GM12874 (cell line): ENCODE data around the gene RAX2.

Experiments
- CTCF ChIP-seq: IDR thresholded peaks from 2 replicates; pipeline ENCODE4 v1.5.1; 2011; ENCODE audit warnings: low read depth, mild to moderate bottlenecking, control low read depth, low read length, moderate library complexity; ENCODE audit not compliant: insufficient read depth

RAX2 gene

GRCh38 chr19:3796358-3796757, 24.3 kb upstream of the RAX2 start:
- TF ChIP-seq CTCF, result no peak

- no peak for TF ChIP-seq CTCF
These were observed 21.8 kb upstream of the RAX2 start for GRCh38 chr19:3793799-3794198.

- no peak for TF ChIP-seq CTCF
These were observed 20.1 kb upstream of the RAX2 start for GRCh38 chr19:3792114-3792513.

GRCh38 chr19:3790941-3791340, 18.9 kb upstream of the RAX2 start:
- no peak for TF ChIP-seq CTCF

- TF ChIP-seq CTCF, result no peak
These were observed 18.2 kb upstream of the RAX2 start for GRCh38 chr19:3790209-3790734.

GRCh38 chr19:3788996-3789778, 17.2 kb upstream of the RAX2 start:
- TF ChIP-seq CTCF, result no peak

GRCh38 chr19:3785938-3786824, 14.2 kb upstream of the RAX2 start, which contains the start of gene MATK:
MATK (minus strand) TSS chr19:3786381; CDS start chr19:3785135, 1,246 bp downstream.
- TF ChIP-seq CTCF, result no peak
